ENCODE results near the gene RNASE7. TPM values are rescaled to one million over a fixed set of nuclear protein-coding genes. Genes with fewer than 3 reads are reported as not detected.
"Not testable (repeated sequence)": the region's sequence is repeated elsewhere in the genome, so short reads cannot be mapped to it uniquely, and the experiment has no call there.

The RNASE7 gene
- total RNA-seq, 1 donor from 2014 or later: 0.34 TPM

DNA sequence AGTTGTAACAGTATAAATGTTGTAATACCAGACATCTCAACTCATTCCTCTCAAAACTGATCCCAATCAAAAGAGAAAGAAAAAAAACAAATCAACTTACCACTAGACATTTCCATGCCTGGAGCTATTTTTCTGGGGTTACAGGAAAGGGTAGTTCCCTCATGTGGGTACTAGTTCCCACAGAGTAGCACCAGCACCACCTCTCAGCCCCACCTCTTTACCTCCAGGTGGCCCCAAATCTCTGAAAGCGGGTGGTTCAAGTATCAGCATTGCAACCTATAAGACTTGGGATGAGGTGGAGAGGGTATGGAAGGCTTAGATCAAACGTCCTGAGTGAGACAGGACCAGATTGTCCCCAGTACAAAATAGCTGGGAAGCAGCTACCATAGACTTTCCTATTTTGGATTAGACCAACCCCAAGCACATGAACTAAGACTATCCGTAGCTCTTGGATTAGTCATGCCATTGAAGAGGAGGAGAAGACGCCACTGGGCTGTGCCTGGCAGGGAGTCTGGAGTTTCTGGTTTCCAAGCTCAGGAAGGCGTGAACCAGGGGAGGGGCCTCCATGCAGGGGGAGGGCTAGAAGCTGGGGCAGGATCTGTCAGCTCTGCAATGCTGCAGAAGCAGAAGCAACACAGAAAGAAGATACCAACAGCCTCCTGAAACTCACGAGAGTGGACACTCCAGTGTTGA is 43.3 kb upstream of the RNASE7 start, which contains the start of gene SLC39A2:
Gene SLC39A2, plus strand, starts transcription at position 620 of the 693 bp plus-strand sequence. CDS start 154 bp downstream, outside the sequence.
- Mint-ChIP-seq H3K27me3 (ENCODE audit: low read depth) (no peaks in the 10 kb centered on the region), H3K4me3 (peak within 1 kb of the TSS; percentile 61), H3K9me3 (no peaks in the 10 kb centered on the region), H3K4me1 (peaks cover 71% of the 10 kb centered on the region), H3K36me3 (peaks cover 22% of the 10 kb centered on the region), H3K27ac (peak within 1 kb of the TSS; percentile 95)
- DNase-seq (ENCODE audit: low spot score in 2 of 2, unreplicated experiment in 2 of 2): peak in 1 of 2 experiments; percentile 53
- TF ChIP-seq, protein P1, sequence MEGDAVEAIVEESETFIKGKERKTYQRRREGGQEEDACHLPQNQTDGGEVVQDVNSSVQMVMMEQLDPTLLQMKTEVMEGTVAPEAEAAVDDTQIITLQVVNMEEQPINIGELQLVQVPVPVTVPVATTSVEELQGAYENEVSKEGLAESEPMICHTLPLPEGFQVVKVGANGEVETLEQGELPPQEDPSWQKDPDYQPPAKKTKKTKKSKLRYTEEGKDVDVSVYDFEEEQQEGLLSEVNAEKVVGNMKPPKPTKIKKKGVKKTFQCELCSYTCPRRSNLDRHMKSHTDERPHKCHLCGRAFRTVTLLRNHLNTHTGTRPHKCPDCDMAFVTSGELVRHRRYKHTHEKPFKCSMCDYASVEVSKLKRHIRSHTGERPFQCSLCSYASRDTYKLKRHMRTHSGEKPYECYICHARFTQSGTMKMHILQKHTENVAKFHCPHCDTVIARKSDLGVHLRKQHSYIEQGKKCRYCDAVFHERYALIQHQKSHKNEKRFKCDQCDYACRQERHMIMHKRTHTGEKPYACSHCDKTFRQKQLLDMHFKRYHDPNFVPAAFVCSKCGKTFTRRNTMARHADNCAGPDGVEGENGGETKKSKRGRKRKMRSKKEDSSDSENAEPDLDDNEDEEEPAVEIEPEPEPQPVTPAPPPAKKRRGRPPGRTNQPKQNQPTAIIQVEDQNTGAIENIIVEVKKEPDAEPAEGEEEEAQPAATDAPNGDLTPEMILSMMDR (IDR thresholded peaks at IDR 0.05; ENCODE audit: unreplicated experiment): no peak

DNA sequence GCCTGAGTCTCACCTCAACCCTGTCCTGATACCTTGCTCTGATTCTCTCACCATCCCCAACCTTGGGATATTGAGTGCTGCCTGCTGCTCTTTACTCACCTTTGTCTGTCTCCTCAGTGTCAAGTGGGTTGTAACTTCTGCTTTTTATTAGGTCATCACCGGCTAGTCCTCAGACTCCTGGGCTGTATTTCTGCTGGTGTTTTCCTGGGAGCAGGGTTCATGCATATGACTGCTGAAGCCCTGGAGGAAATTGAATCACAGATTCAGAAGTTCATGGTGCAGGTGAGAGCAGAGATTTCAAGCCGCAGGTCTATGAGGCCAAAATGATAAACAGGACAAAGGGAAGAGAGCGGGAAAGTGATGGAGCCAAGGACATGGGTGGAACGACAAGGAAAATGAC is 42.6 kb upstream of the RNASE7 start:
- Mint-ChIP-seq H3K27ac (peak overlapping the region; percentile 95), H3K4me3 (peak overlapping the region; percentile 61), H3K27me3 (ENCODE audit: low read depth) (no peaks in the 10 kb centered on the region), H3K4me1 (peaks cover 74% of the 10 kb centered on the region), H3K36me3 (peaks cover 16% of the 10 kb centered on the region), H3K9me3 (no peaks in the 10 kb centered on the region)
- DNase-seq (ENCODE audit: low spot score in 2 of 2, unreplicated experiment in 2 of 2): no peak
- TF ChIP-seq, protein P1 (IDR thresholded peaks at IDR 0.05; ENCODE audit: unreplicated experiment): no peak

DNA sequence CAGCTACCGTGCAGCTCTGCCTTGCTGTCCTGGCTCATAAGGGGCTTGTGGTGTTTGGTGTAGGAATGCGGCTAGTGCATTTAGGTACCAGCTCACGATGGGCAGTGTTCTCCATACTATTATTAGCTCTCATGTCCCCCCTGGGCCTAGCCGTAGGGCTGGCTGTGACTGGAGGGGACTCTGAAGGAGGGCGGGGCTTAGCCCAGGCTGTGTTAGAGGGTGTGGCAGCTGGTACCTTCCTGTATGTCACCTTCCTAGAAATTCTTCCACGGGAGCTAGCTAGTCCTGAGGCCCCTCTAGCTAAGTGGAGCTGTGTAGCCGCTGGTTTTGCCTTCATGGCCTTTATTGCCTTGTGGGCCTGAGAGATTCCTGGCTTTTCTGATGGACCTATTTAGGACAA is 40.9 kb upstream of the RNASE7 start:
- no peaks in the 10 kb centered on the region for H3K36me3 Mint-ChIP-seq
- H3K9me3 Mint-ChIP-seq: no peaks in the 10 kb centered on the region
- TF ChIP-seq, protein P1 (IDR thresholded peaks at IDR 0.05; ENCODE audit: unreplicated experiment): no peak
- no peaks in the 10 kb centered on the region for H3K27me3 Mint-ChIP-seq (ENCODE audit: low read depth)
- no peak overlapping the region for H3K4me3 Mint-ChIP-seq
- no peak for DNase-seq (ENCODE audit: low spot score in 2 of 2, unreplicated experiment in 2 of 2)
- H3K4me1 Mint-ChIP-seq: peaks cover 64% of the 10 kb centered on the region
- no peak overlapping the region for H3K27ac Mint-ChIP-seq

DNA sequence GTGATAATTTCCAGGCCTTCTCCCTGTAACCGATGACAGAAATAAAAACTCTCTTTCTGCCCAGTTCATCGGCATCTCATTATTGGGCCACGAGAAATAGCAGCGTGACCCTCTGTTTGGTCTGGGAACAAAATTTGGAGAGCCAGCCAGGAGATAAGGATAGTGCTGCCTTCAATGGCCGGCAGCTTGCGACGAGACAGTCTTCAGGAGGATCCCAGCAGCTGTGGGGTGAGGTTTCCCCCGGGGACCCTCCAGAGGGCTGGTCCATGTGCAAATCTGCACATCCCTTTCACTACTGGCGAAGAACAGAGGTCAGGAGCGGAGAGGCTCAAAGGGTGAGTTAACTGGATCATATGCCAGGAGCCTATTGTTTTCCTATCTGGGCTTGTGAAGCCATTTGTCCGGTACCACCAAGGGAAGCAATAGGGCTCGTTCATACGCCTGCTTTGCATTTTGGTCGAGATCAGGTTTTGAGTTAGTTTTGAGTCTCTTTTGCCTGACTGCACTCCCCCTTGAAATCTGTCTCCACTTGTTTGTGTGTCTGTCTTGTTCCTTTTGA is 38.3 kb upstream of the RNASE7 start:
- Mint-ChIP-seq H3K9me3 (no peaks in the 10 kb centered on the region), H3K4me3 (peak overlapping the region; percentile 49), H3K27ac (peak overlapping the region; percentile 91), H3K27me3 (ENCODE audit: low read depth) (no peaks in the 10 kb centered on the region), H3K4me1 (peaks cover 51% of the 10 kb centered on the region), H3K36me3 (no peaks in the 10 kb centered on the region)
- DNase-seq (ENCODE audit: low spot score in 2 of 2, unreplicated experiment in 2 of 2): no peak
- TF ChIP-seq, protein P1 (IDR thresholded peaks at IDR 0.05; ENCODE audit: unreplicated experiment): no peak

DNA sequence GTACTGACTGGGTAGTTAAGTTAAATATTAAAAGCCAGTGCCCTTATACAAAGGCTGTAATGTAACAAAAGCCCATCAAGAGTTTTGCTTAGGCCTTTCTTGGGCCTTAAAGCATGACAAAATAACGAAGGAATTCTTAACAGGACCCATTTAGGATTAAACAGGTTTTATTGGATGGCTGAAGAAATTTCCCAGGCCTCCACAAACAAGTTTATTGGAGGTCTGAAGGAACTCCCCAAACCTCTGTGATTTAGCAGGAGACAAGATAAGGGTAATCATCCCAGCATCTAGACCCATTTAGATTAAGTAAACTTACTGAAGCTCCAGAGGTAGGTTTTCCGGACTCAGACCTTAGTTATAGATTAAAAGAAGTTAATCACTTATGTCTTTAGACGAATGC is 32.4 kb upstream of the RNASE7 start:
- H3K27ac Mint-ChIP-seq: peak overlapping the region; percentile 84
- H3K4me3 Mint-ChIP-seq; H3K36me3 Mint-ChIP-seq; DNase-seq (ENCODE audit: low spot score in 2 of 2, unreplicated experiment in 2 of 2); H3K9me3 Mint-ChIP-seq; H3K27me3 Mint-ChIP-seq (ENCODE audit: low read depth): not testable (repeated sequence)
- H3K4me1 Mint-ChIP-seq: peaks cover 34% of the 10 kb centered on the region

DNA sequence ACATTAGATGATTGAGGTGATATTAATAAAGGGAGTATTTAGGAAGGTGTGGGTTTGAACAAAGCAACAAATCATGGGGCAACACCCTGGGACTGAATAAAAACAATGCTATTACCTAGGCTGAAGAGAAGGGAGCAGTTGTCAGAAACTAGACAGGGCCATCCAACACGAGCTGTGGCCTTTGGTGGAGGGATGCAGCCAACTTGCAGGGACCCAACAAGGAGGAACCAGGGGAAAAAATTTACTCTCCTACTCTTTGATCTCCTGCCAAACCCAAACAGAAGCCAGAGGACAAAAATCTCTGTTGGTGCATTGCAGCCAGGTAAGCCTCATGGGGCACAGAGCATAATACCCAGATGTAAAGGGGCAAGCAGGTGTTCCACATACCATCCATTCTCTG is 31.0 kb upstream of the RNASE7 start:
- no peak overlapping the region for H3K4me3 Mint-ChIP-seq
- peak overlapping the region; percentile 7 for H3K27ac Mint-ChIP-seq
- H3K36me3 Mint-ChIP-seq: no peaks in the 10 kb centered on the region
- no peaks in the 10 kb centered on the region for H3K27me3 Mint-ChIP-seq (ENCODE audit: low read depth)
- peaks cover 37% of the 10 kb centered on the region for H3K4me1 Mint-ChIP-seq
- no peaks in the 10 kb centered on the region for H3K9me3 Mint-ChIP-seq
- DNase-seq (ENCODE audit: low spot score in 2 of 2, unreplicated experiment in 2 of 2): no peak
- TF ChIP-seq, protein P1 (IDR thresholded peaks at IDR 0.05; ENCODE audit: unreplicated experiment): no peak

Measured in mesothelial cell of epicardium (in vitro differentiated cells).